ENCODE measurements around the gene WNT5B. TPM values are rescaled to one million over a fixed set of nuclear protein-coding genes. Genes with fewer than 3 reads are reported as not detected.

WNT5B gene
- total RNA-seq, 1 donor from 2014 or later: 8.9 TPM

DNA sequence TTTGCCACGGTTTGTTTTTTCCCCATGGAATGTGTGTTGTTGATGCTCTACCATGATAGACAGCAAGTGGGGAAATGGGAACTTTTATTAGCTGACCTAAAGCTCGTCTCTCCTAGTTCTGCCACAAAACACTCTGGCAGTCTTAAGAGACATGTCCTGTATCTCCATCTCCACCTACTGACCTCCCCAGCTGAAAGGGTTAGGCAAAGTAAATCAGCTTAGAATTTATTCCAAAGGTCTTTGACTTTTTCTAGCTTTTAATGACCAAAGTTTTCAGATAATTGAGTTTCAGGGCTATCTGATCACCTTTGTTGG is 52.4 kb downstream of the WNT5B start:
- no peak overlapping the region for H3K27ac Mint-ChIP-seq
- DNase-seq (ENCODE audit: low spot score, unreplicated experiment): no peak
- H3K36me3 Mint-ChIP-seq (ENCODE audit: insufficient read depth): no peaks in the 10 kb centered on the region
- H3K27me3 Mint-ChIP-seq: no peaks in the 10 kb centered on the region
- H3K4me1 Mint-ChIP-seq (ENCODE audit: low read depth): no peaks in the 10 kb centered on the region
- TF ChIP-seq, protein P1, sequence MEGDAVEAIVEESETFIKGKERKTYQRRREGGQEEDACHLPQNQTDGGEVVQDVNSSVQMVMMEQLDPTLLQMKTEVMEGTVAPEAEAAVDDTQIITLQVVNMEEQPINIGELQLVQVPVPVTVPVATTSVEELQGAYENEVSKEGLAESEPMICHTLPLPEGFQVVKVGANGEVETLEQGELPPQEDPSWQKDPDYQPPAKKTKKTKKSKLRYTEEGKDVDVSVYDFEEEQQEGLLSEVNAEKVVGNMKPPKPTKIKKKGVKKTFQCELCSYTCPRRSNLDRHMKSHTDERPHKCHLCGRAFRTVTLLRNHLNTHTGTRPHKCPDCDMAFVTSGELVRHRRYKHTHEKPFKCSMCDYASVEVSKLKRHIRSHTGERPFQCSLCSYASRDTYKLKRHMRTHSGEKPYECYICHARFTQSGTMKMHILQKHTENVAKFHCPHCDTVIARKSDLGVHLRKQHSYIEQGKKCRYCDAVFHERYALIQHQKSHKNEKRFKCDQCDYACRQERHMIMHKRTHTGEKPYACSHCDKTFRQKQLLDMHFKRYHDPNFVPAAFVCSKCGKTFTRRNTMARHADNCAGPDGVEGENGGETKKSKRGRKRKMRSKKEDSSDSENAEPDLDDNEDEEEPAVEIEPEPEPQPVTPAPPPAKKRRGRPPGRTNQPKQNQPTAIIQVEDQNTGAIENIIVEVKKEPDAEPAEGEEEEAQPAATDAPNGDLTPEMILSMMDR (IDR thresholded peaks at IDR 0.05; ENCODE audit: unreplicated experiment): no peak
- H3K9me3 Mint-ChIP-seq (ENCODE audit: low read depth): no peaks in the 10 kb centered on the region
- no peak overlapping the region for H3K4me3 Mint-ChIP-seq (ENCODE audit: low read depth)

- DNase-seq (ENCODE audit: low spot score, unreplicated experiment): no peak
- TF ChIP-seq, protein P1 (IDR thresholded peaks at IDR 0.05; ENCODE audit: unreplicated experiment): no peak
- Mint-ChIP-seq H3K9me3 (ENCODE audit: low read depth) (no peaks in the 10 kb centered on the region), H3K27me3 (no peaks in the 10 kb centered on the region), H3K36me3 (ENCODE audit: insufficient read depth) (no peaks in the 10 kb centered on the region), H3K4me3 (ENCODE audit: low read depth) (no peak overlapping the region), H3K4me1 (ENCODE audit: low read depth) (peaks cover 25% of the 10 kb centered on the region), H3K27ac (no peak overlapping the region)
These were observed 59.2 kb downstream of the WNT5B start for GRCh38 chr12:1688086-1688710.

DNA sequence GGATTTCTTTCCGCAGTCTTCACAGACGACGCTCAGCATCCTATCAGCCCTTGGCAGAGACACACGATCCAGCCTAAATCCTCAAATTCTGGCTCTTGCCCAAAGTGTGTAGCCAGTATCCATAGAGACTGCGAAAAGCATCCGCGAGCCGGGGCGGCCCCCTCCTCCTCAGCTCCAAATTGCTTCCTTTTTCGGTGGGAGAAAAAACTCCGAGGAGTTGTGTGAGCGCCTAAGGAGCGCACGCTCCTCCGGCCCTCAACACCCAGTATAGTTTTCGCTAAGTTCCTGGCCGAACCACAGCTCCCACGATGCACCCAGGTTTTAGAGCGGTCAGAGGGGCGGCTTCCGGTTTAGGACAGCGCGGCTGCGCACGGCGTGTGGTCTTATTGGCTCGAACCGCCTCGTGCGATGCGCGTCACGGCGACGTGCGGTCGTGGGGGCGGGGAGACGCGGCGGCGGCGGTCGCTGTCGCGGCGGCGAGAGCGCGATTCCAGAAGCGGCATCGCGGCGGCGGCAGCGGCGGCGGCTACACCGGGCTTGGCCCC is 61.6 kb downstream of the WNT5B start, which contains the start of gene ADIPOR2:
TSS of gene ADIPOR2 (plus strand) at position 493 of the 545 bp plus-strand sequence. CDS start 63,274 bp downstream, outside the sequence.
- Mint-ChIP-seq H3K27me3 (no peaks in the 10 kb centered on the region), H3K27ac (peak within 1 kb of the TSS; percentile 99), H3K4me1 (ENCODE audit: low read depth) (peaks cover 25% of the 10 kb centered on the region), H3K4me3 (ENCODE audit: low read depth) (peak within 1 kb of the TSS; percentile 99), H3K9me3 (ENCODE audit: low read depth) (no peaks in the 10 kb centered on the region), H3K36me3 (ENCODE audit: insufficient read depth) (peaks cover 4% of the 10 kb centered on the region)
- peak; percentile 96 for DNase-seq (ENCODE audit: low spot score, unreplicated experiment)
- TF ChIP-seq, protein P1 (IDR thresholded peaks at IDR 0.05; ENCODE audit: unreplicated experiment): no peak

DNA sequence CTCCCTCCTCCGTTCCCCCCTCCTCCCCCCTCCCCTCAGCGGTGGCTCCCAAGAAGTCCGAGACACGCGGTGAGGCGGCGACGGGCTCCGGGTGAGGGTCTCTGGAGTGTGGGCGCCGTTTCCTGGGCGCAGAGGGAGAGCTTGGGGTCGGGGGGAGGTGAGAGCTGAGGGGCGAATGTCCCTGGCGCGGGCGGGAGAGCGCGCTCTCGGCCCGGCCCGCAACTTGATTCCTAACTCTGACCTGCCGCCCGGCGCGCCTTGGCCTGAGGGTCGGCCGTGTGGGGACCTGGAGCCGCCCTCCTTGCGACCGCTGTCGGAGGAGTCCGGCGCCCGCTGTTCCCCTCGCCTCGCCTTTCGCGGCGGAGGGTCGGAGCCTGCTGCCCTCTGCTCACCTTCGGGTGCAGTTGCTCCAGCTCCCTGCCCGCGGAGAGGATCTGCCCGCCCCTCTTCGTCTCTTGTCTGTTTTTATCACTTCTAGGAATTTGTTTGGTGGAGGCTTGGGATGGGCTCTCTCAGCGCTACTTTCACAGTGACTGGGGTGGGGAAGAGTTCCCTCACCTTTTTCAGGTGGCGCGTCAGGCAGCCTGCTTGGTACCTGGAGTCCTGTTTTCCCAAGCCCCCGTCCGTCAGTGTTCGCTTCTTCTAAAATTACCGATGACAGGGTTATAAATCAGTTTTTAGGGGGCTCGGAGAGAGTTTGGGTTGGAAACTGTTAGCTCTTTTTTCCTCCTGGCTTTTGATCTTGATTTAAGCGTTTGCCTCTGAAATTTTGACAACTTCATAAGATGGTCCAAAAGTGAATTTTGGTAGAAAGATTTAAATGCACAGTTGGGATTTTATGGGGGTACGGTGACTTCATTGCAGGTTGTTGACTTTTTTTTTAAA is 62.3 kb downstream of the WNT5B start:
- no peaks in the 10 kb centered on the region for H3K9me3 Mint-ChIP-seq (ENCODE audit: low read depth)
- DNase-seq (ENCODE audit: low spot score, unreplicated experiment): peak; percentile 77
- H3K36me3 Mint-ChIP-seq (ENCODE audit: insufficient read depth): peaks cover 4% of the 10 kb centered on the region
- no peaks in the 10 kb centered on the region for H3K27me3 Mint-ChIP-seq
- H3K4me1 Mint-ChIP-seq (ENCODE audit: low read depth): peaks cover 32% of the 10 kb centered on the region
- H3K4me3 Mint-ChIP-seq (ENCODE audit: low read depth): peak overlapping the region; percentile 99
- peak overlapping the region; percentile 99 for H3K27ac Mint-ChIP-seq
- TF ChIP-seq, protein P1 (IDR thresholded peaks at IDR 0.05; ENCODE audit: unreplicated experiment): no peak

DNA sequence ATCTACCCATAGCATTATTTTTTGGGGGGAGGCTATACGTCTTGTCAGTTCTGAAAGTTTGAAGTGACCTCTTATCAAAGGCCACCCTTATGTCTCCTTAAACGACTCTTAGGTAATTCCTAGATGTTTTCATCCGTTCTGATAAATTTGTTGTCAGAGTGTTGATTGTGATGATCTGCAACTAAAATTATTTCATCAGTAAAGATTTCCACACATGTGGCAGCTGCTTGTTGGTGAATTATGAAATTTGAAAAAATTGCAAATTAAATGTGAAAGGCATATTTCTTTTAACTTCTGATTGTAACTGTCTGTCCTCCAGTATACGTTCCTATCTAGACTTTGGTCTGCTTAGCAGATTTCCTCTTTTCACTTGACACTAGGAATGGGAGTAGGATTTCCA is 63.2 kb downstream of the WNT5B start:
- no peaks in the 10 kb centered on the region for H3K27me3 Mint-ChIP-seq
- H3K27ac Mint-ChIP-seq: peak overlapping the region; percentile 99
- TF ChIP-seq, protein P1 (IDR thresholded peaks at IDR 0.05; ENCODE audit: unreplicated experiment): no peak
- peaks cover 4% of the 10 kb centered on the region for H3K36me3 Mint-ChIP-seq (ENCODE audit: insufficient read depth)
- no peak for DNase-seq (ENCODE audit: low spot score, unreplicated experiment)
- H3K4me1 Mint-ChIP-seq (ENCODE audit: low read depth): peaks cover 38% of the 10 kb centered on the region
- no peaks in the 10 kb centered on the region for H3K9me3 Mint-ChIP-seq (ENCODE audit: low read depth)
- H3K4me3 Mint-ChIP-seq (ENCODE audit: low read depth): peak overlapping the region; percentile 99
